K562 (cell line): ENCODE measurements around the gene TNPO2. TPM values are rescaled to one million over a fixed set of nuclear protein-coding genes. Genes with fewer than 3 reads are reported as not detected.

Source experiments
- ARID1B ChIP-seq: fragments of 450-650 bp; IDR thresholded peaks from 2 replicates; pipeline ENCODE4 v1.6.1; 2016; ENCODE audit warnings: antibody characterized with exemption, mild to moderate bottlenecking, inconsistent platforms
- ATF7 ChIP-seq: fragments of 450-650 bp; IDR thresholded peaks from 2 replicates; pipeline ENCODE4 v1.7.1; 2014; ENCODE audit warnings: mild to moderate bottlenecking, moderate library complexity
- CBX3 ChIP-seq, 2 experiments: IDR thresholded peaks; 1 replicate in 1 of 2; 2 replicates in 1 of 2; pipeline ENCODE4 v1.6.1; 2012; ENCODE audit warnings: inconsistent platforms in 2 of 2, low read length in 2 of 2, borderline replicate concordance in 1 of 2, control low read depth in 1 of 2
- CREM ChIP-seq: IDR thresholded peaks from 2 replicates; pipeline ENCODE4 v1.6.1; 2014; ENCODE audit warnings: antibody characterized with exemption, low read depth
- E2F4 ChIP-seq: sonication (generic); formaldehyde crosslinking; IDR thresholded peaks from 2 replicates; pipeline ENCODE4 v1.8.0; 2022; ENCODE audit warnings: mild to moderate bottlenecking, low read depth, missing genetic modification reagents
- ETV5 ChIP-seq: sonication (generic); formaldehyde crosslinking; IDR thresholded peaks from 2 replicates; pipeline ENCODE4 v1.4.0; 2020; ENCODE audit warnings: low read depth, mild to moderate bottlenecking, missing genetic modification reagents
- FUS ChIP-seq: fragments of 200-400 bp; formaldehyde crosslinking; optimal IDR thresholded peaks from 2 replicates; pipeline ENCODE3; 2017; ENCODE audit warnings: low read depth, low read length
- HEY1 ChIP-seq: fragments of 250-450 bp; sonication (Bioruptor Pico); IDR thresholded peaks from 2 replicates; pipeline ENCODE4 v1.5.0; 2020; ENCODE audit warnings: mild to moderate bottlenecking, moderate library complexity, borderline replicate concordance
- HOXB6 ChIP-seq: fragments of 250-450 bp; sonication (Bioruptor Pico); IDR thresholded peaks from 2 replicates; pipeline ENCODE4 v1.5.1; 2022; ENCODE audit warnings: mild to moderate bottlenecking, borderline replicate concordance
- KDM4B ChIP-seq, 2 experiments: fragments of 450-650 bp in 1 of 2; sonication (generic) in 1 of 2; IDR thresholded peaks; 2 replicates each; pipeline ENCODE4 v1.6.1; 2016 to 2017; ENCODE audit warnings: borderline replicate concordance in 2 of 2, antibody characterized with exemption in 1 of 2, low read depth in 1 of 2, mild to moderate bottlenecking in 1 of 2
- KLF10 ChIP-seq: fragments of 250-450 bp; sonication (Bioruptor Pico); IDR thresholded peaks from 2 replicates; pipeline ENCODE4 v1.6.1; 2021; ENCODE audit warnings: matching md5 sums
- MTA3 ChIP-seq: fragments of 450-650 bp; formaldehyde crosslinking; IDR thresholded peaks from 2 replicates; pipeline ENCODE4 v1.6.1; 2017; ENCODE audit warnings: mild to moderate bottlenecking, borderline replicate concordance
- MYC ChIP-seq, 2 experiments: fragments of 250-450 bp in 1 of 2; sonication (Bioruptor Pico) in 1 of 2; IDR thresholded peaks; 2 replicates each; pipeline versions ENCODE4 v1.5.1 to v1.6.1; 2012 to 2021; ENCODE audit warnings: low read depth in 2 of 2, borderline replicate concordance in 1 of 2, improper control_type of control experiment in 1 of 2, low read length in 1 of 2, mild to moderate bottlenecking in 1 of 2, moderate library complexity in 1 of 2
- NCOA2 ChIP-seq, 2 experiments: fragments of 450-650 bp; IDR thresholded peaks; 2 replicates each; pipeline ENCODE4 v1.6.1; 2018; ENCODE audit warnings: mild to moderate bottlenecking in 2 of 2, moderate library complexity in 1 of 2; ENCODE audit not compliant: partially characterized antibody in 2 of 2
- NR2C1 ChIP-seq, 2 experiments: fragments of 450-650 bp; IDR thresholded peaks; 2 replicates each; pipeline ENCODE4 v1.6.1; 2017; ENCODE audit warnings: mild to moderate bottlenecking in 2 of 2, antibody characterized with exemption in 1 of 2, inconsistent platforms in 1 of 2, missing compliant biosample characterization in 1 of 2, missing genetic modification characterization in 1 of 2
- SLC30A9 ChIP-seq: fragments of 250-450 bp; sonication (Bioruptor Pico); IDR thresholded peaks from 2 replicates; pipeline ENCODE4 v1.8.0; 2022; ENCODE audit warnings: mild to moderate bottlenecking, moderate library complexity
- SRSF1 ChIP-seq: fragments of 200-400 bp; formaldehyde crosslinking; IDR thresholded peaks from 2 replicates; pipeline ENCODE4 v1.6.1; 2017; ENCODE audit warnings: mild to moderate bottlenecking, low read depth, low read length, moderate library complexity
- TAF1 ChIP-seq: IDR thresholded peaks from 2 replicates; pipeline ENCODE4 v1.6.1; 2011; ENCODE audit warnings: mild to moderate bottlenecking, low read length, moderate library complexity; ENCODE audit not compliant: insufficient read depth, control insufficient read depth, severe bottlenecking; ENCODE audit errors: extremely low read depth
- TBP ChIP-seq: optimal IDR thresholded peaks from 2 replicates; pipeline ENCODE3; 2011; ENCODE audit warnings: low read depth, low read length, improper control_type of control experiment
- USF1 ChIP-seq: sonication (generic); formaldehyde crosslinking; IDR thresholded peaks from 2 replicates; pipeline ENCODE4 v1.9.0; 2022; ENCODE audit warnings: mild to moderate bottlenecking, missing genetic modification reagents
- ZBTB7A ChIP-seq: IDR thresholded peaks from 2 replicates; pipeline ENCODE4 v1.6.1; 2011; ENCODE audit warnings: low read depth, mild to moderate bottlenecking, low read length, moderate library complexity, borderline replicate concordance; ENCODE audit not compliant: control insufficient read depth
- ZNF263 ChIP-seq: sonication (generic); formaldehyde crosslinking; IDR thresholded peaks from 2 replicates; pipeline ENCODE4 v1.8.0; 2022; ENCODE audit warnings: mild to moderate bottlenecking, missing genetic modification reagents, borderline replicate concordance
- ZNF431 ChIP-seq: sonication (generic); formaldehyde crosslinking; IDR thresholded peaks from 2 replicates; pipeline ENCODE4 v1.8.0; 2022; ENCODE audit warnings: mild to moderate bottlenecking, missing genetic modification reagents
- polyA plus RNA-seq, 8 experiments: library from polyadenylated mRNA; depleted of rRNA in 4 of 8; stranded (reverse) in 5 of 8; unstranded in 3 of 8; fragments of >200 nt; fragmentation: Nextera tagmentation in 2 of 8; fragmentation: Illumina TruSeq in 1 of 8; extraction: Ambion mirVana in 2 of 8; extraction: Trizol in 1 of 8; gene quantifications; 2 replicates each; pipeline versions ENCODE4 v1.2.1 to v1.2.3, GENCODE V29; 2011 to 2014; ENCODE audit warnings: inconsistent platforms in 1 of 8, missing spikeins in 1 of 8
- total RNA-seq, 7 experiments: library from RNA; depleted of rRNA in 6 of 7; stranded (reverse); fragments of >200 nt in 6 of 7; fragmentation: Illumina TruSeq in 2 of 7; extraction: Trizol in 2 of 7; gene quantifications; 2 replicates each; pipeline versions ENCODE4 v1.2.1 to v1.2.3, GENCODE V29; 2011 to 2021; ENCODE audit warnings: low replicate concordance in 1 of 7
- TF ChIP-seq, protein P1 (sequence below): conservative IDR thresholded peaks from 2 replicates; pipeline ENCODE4 v1.6.1; 2011; ENCODE audit warnings: low read depth, mild to moderate bottlenecking, low read length; ENCODE audit not compliant: control insufficient read depth

Gene TNPO2
- total and polyA plus RNA-seq, 9 of the 15 experiments (the other 6 are each of a cell fraction or from before 2014, with no cell fraction given): 6.0 to 126 (median 53.8) TPM

DNA sequence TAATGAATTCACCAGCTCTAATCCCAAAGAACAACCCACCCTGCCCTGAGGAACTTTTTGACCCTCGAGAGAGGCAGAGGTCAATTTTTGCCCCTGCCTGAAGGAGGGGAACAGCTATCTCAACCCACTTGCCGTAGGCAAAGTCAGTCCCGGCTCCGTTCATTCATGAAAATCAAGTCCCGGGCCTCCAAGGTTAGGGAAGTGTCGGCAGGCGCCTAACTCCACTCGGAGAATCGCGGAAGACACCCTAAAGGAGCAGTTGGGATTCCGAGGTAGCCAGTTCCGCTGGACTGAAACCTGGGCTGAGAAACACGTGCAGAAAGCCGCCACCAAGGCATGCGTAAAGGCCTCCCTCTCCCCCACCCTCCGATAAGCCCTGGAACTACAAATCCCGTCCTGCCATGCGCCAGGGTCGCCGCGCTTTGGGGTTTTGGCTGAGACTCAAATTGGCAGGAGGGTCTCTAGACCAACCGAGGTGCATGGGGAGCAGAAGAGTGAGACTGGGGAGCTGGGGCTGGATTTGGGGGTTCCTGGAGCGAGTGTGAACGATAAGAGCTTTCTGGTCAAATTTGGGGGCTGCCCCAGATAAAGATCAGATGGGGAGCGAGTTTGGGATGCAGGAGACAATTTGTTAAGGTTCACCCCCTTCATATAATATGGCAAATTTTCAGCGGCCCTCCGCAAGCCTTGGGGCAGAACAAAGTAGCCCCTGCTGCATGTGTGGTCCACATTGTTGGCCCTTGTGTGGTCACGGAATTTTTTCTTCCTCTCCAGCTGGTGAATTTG lies at the start of gene TNPO2 (continued):
- TF ChIP-seq, protein P1, sequence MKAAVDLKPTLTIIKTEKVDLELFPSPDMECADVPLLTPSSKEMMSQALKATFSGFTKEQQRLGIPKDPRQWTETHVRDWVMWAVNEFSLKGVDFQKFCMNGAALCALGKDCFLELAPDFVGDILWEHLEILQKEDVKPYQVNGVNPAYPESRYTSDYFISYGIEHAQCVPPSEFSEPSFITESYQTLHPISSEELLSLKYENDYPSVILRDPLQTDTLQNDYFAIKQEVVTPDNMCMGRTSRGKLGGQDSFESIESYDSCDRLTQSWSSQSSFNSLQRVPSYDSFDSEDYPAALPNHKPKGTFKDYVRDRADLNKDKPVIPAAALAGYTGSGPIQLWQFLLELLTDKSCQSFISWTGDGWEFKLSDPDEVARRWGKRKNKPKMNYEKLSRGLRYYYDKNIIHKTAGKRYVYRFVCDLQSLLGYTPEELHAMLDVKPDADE: peak; percentile 94
- no peak for TF ChIP-seq SRSF1
- TF ChIP-seq ZBTB7A: peak; percentile 95
- TF ChIP-seq HEY1 (CRISPR knock-in tag): no peak
- TF ChIP-seq USF1 (CRISPR knock-in tag): peak; percentile 77
- peak; percentile 37 for TF ChIP-seq ATF7
- peak; percentile 76 for TF ChIP-seq TBP
- no peak for TF ChIP-seq SLC30A9 (CRISPR knock-in tag)
- no peak for TF ChIP-seq FUS
- peak; percentile 12; the same call in 1 of the 2 replicates for TF ChIP-seq ARID1B
- no peak for TF ChIP-seq KDM4B (IDR thresholded peaks at IDR 0.05; ENCODE audit: borderline replicate concordance in 2 of 2, low read depth in 1 of 2)
- peak; percentile 70 for TF ChIP-seq TAF1
- TF ChIP-seq E2F4 (CRISPR knock-in tag): peak; percentile 30; the same call in 1 of the 2 replicates
- TF ChIP-seq ZNF263 (CRISPR knock-in tag): 0 out of 2 replicates have a peak, but pooled peaks have one; percentile 10
- TF ChIP-seq CREM: peak; percentile 67
- TF ChIP-seq NCOA2 (IDR thresholded peaks at IDR 0.05; ENCODE audit: partially characterized antibody in 2 of 2): no peak
- TF ChIP-seq HOXB6 (CRISPR knock-in tag): no peak
- peak; percentile 98 for TF ChIP-seq MYC (IDR thresholded peaks at IDR 0.05; ENCODE audit: low read depth, low read length)
- peak; percentile 55; the same call in 1 of the 2 replicates for TF ChIP-seq MYC (CRISPR knock-in tag; IDR thresholded peaks at IDR 0.05; ENCODE audit: borderline replicate concordance, low read depth)
- TF ChIP-seq ETV5 (CRISPR knock-in tag): 0 out of 2 replicates have a peak, but pooled peaks have one; percentile 42
- TF ChIP-seq ZNF431: 0 out of 2 replicates have a peak, but pooled peaks have one; percentile 19
- TF ChIP-seq CBX3 (IDR thresholded peaks at IDR 0.05; ENCODE audit: borderline replicate concordance in 1 of 2, low read length in 2 of 2): peak in 1 of 2 experiments; percentile 24; a peak in 1 of 3 replicates
- peak; percentile 90 for TF ChIP-seq NR2C1 (IDR thresholded peaks at IDR 0.05)
- peak; percentile 96 for TF ChIP-seq NR2C1 (tag; IDR thresholded peaks at IDR 0.05)
- TF ChIP-seq MTA3: peak; percentile 17
- TF ChIP-seq KLF10: no peak
